Stimulated activated CD4-positive, alpha-beta T cell treated with anti-CD3 and anti-CD28 coated beads, Interleukin-1b, Interleukin-23, amount 100 ng/mL, for 48 hours (primary cell): ENCODE measurements around the gene TMED5.
"Not testable (repeated sequence)": the region's sequence is repeated elsewhere in the genome, so short reads cannot be mapped to it uniquely, and the experiment has no call there.

ENCODE experiments used
- DNase-seq: peaks from one replicate; pipeline ENCODE4 v3.0.0-alpha.2; 2020

The TMED5 gene

DNA sequence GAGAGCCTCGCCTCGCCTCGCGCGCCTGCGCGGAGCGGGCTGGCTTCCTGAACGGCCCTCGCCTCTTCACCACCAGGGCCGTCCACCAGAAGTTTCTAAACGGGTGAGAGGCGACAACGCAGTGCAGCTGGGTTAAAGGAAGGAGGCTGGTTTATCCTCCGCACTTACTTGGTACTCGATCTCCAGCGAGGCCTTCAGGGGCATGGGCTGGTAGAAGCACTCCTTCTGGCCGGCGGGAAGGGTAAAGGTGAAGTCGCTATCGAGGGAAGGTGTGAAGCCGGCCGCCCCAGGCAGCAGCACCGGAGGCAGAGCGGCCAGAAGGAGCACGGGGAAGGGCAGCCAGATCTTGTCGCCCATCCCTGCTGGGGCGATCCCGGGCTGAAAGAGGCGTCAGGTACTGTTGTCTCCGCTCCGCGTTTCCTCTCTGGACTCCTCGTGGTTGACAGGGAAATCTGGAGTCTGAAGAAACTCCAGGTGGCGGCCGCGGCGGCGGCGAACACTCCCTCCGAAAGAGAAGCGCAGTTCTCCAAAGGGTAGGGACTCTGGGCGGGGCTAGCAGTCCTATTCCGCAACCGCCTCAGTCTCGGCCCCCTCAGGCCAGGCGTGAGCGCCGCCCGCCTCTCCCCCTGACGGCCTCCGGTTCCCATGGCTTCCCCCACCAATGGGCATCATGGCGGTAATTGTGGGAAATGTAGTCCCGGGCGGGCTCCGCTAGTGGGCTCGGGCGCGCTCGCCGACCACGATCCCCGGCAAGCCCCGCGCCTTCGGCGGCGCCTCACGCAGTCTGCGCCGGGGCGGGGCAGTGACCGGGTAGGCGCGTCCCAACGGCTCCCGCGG lies at the start of gene TMED5:
TSS of gene TMED5 (minus strand) at position 528 of the 837 bp plus-strand sequence. CDS start at position 357, 171 bp downstream.
- peak; percentile 97 for DNase-seq

DNA sequence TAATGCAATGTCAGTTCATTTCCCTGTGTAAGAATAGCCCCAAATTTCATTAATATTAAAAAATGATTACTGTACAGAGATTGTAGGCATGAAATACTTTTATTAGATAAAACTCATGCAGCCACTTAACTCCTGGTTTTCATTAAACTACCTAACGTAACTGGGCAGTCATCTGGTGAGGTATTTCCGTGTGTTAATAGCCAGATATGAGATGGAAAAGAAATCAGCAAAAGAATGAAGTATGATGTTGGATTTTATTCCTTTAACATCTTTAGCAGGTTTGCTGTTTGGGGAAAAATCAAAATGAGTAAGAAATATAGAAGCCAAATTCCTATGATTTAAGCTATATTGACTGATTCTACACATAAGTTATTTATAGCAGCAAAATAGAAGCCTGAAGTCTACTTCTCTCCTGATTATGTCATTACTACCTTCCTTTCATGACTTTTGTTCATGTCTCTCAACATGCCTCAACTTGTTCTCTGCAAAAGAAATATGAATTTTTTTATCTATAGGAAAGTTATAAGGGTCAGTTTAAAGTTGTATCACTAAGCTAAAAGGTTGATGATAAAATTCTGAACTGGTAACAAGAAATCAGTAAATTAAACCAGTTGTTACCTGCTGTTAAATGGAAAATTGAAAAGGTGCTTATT lies 42.9 kb upstream of the TMED5 start:
- DNase-seq: no peak

DNA sequence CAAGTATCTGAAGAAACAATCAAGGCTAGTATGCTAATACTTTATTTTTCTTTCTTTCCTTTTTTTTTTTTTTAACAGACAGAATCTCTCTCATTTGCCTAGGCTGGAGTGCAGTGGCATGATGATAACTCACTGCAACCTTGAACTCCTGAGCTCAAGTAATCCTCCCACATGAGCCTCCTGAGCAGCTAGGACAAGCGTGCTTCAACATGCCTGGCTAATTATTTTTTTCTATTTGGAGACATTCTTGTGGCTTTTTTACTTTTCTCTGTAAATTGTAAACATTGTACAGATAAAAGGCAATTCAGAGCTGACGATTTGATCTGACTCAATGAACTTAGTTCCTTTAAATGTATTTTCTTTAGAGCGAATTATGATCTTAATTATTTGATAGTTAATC lies 41.7 kb upstream of the TMED5 start:
- no peak for DNase-seq

DNA sequence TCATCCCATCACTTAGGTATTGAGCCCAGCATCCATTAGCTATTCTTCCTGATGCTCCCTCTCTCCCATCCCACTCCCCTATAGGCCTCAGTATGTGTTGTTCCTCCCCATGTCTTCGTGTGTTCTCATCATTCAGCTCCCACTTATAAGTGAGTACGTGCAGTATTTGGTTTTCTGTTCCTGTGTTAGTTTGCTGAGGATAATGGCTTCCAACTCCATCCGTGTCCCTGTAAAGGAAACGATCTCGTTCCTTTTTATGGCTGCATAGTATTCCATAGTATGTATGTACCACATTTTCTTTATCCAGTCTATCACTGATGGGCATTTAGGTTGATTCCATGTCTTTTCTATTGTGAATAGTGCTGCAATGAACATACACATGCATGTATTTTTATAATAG lies 40.5 kb upstream of the TMED5 start:
- not testable (repeated sequence) for DNase-seq

DNA sequence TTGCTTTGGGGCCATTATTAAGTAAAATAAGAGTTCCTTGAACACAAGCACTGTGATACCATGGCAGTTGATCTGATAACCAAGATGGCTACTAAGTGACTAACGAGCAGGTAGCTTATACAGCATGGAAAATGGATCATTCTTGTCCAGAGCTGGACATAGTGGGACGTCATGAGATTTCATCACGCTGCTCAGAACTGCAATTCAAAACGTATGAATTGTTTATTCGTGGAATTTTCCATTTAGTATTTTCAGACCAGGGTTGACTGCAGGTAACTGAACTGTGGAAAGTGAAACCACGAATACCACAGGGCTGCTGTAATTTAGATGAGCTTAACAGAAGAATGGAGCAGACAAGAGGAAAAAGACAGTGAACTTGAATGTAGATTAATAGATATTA lies 39.2 kb upstream of the TMED5 start:
- DNase-seq: peak; percentile 6

DNA sequence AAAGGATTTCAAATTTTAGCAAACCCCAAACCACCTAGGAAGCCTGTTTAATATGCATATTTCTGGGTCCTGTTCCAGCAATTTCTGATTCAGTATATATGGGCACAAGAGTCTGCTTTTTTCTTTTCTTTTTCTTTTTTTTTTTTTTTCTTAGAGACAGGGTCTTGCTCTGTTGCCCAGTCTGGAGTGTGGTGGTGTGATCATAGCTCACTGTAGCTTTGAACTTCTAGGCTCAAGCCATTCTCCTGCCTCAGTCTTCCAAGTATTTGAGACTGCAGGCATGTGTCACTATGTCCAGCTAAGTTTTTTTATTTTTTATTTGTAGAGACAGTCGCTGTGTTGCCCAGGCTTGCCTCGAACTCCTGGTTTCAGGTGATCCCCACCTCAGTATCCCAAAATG lies 35.1 kb upstream of the TMED5 start:
- DNase-seq: no peak

DNA sequence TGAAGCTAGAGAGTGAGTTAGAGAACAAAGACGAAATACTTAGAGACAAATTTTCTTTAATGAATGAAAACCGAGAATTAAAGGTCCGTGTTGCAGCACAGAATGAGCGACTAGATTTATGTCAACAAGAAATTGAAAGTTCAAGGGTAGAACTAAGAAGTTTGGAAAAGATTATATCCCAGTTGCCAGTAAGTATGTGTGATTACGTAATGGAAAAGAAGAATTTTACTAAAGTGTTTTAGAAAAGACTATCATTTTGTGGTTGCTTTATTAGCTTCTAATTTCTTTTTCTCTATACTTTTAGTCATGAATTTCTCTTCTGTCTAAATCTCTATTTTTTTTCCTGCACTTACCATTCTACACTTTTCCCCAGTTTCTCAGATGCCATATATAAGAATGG lies 27.0 kb upstream of the TMED5 start:
- DNase-seq: no peak

DNA sequence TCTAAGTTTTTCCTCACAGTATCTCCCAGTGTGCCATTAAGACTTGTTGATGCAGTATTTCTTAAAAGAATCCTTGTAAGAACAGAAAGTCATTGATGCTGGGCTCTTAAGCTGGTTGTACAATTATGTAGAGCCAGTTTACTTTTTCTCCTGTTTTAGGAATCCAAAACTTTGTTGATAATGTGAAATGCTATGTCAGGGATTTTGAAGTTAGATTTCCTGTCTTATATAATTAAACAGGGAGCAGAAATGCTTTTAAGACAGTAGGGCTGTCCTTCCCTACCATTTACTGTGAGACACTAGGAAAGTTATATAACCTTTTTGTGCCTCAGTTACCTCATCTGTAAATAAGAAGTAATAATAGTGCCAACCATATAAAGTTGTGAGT lies 26.3 kb upstream of the TMED5 start:
- no peak for DNase-seq

DNA sequence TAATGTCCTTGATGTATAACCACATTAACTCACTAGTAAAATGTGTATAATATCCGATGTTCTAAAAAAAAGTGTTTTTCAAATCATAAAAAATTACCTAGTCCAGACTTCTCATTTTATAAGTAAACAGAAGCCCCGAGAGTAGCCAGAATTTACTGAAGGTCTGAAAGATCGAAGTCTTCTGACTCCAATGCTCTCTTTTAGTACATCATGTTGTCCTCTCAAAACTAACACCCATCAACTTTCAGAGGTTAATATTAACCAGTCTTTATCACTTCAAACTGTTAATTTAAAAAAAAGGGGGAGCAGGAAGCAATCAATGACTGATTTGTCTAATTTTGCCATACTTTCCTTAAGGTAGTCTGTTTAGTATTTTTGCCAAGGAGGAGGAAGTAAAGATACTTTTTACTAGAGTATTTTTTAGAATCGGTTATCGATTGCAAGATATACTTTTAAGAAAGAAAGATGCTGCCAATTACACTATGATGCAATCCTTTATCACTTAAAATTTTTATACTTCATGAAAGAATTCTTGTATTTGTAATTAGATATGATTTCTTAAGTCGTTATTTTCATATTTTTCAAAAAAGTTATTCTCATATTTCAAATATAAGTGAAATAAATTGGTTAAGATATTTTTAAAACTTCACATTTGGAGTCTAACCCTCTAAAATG lies 25.8 kb upstream of the TMED5 start:
- no peak for DNase-seq

DNA sequence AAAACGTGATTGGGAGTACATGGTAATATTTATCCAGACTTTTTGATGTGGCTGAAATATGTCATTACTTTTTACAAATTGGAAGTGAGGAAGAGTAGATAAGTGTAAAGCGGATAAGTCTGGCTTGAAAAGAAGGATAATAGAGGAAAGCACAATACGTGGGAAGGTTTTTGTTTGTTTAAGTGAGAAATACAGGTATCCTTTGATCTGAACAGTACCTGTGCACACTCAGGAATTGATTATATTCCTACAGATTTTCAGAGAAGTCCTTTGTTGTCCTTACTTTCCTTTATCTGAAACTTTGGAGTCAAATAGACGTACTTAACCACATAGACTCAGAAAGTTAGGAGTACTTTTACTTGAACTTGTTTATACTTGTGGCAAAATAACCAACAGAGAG lies 20.5 kb upstream of the TMED5 start:
- DNase-seq: no peak

DNA sequence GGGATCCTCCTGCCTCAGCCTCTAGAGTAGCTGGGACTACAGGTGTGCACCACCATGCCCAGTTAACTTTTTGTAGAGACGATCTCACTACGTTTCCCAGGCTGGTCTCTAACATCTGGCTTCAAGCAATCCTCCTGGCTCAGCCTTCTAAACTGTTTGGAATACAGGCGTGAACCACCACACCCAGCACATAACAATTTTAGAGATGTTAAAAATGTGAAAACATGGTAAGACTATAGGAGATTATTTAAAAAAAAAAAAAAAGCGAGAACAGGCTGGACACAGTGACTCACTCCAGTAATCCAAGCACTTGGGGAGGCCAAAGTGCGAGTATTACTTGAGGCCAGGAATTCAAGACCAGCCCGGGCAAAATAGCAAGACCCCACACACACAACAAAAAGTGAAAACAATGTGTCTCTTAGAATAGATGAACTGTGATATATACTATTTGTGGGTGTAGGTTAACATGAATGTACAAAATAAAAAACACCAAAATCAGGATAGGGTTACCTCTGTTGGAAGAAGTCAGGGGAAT lies 19.9 kb upstream of the TMED5 start:
- DNase-seq: no peak

DNA sequence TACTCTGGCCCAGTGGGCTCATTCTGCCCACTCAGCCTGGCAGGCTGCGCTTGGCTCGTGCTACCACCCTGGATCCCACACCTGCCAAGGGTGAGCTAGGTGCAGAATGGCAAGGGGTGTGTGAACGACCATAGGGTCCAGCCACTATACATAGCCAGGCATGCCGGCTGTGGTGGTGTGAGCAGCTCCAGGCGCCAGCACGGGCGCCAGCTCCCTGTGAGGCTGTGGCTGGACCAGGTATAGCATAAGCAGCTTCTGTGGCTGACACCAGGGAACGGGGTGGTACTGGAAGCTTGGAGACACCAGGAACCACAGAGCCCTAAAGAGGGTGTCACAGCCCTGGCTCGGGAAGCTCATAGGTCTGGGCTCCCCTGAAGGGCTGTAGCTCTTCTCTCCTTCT lies 18.9 kb upstream of the TMED5 start:
- DNase-seq: no peak

DNA sequence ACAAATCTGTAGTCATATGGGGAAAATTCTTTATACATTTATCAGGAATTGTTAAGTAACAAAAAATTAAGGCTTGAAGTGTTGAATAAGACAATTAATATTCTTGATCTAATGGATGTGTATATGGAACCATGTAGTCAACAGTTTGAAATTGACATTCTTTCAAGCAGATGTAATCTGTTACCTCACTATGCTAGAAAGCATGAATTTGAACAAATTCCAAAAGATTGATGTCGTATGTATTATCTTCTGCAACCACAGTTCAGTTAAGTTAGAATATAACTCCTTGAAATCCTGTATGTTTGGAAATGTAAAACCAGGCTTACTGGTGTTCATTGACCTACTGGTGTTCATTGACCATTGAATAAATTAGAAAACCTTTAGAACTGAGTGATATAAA lies 16.4 kb upstream of the TMED5 start:
- DNase-seq: no peak

DNA sequence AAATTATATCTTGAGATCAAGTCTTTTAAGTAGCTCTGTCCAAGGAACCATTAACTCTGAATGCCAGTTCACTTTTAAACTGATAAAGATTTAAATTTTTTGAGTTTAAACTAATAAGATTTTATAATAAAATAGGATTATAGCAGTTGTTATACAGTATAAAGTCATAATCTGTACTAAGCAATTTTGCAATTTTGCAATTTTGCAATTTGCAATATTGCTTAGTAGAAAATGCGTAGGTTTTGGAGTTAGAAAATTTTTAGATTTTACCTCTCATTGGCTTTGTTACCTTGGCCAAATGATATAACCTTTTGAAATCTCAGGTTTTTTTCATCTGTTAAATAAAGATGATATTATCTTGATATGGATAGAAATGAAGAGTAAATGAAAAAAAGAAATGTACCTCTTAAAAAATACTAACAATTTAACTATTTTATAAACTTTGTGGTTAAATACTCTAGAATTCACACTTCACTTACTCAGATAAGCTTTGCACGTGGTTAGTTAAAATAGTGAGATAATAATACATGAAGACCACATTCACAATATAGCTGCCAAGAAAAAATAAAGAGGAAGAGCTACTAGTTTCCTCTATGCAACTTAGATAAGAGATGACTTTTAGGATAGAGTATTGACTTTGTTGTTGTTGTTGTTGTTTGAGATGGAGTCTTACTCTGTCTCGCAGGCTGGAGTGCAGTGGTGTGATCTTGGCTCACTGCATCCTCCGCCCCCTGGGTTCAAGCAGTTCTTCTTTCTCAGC lies 14.2 kb upstream of the TMED5 start:
- DNase-seq: no peak

DNA sequence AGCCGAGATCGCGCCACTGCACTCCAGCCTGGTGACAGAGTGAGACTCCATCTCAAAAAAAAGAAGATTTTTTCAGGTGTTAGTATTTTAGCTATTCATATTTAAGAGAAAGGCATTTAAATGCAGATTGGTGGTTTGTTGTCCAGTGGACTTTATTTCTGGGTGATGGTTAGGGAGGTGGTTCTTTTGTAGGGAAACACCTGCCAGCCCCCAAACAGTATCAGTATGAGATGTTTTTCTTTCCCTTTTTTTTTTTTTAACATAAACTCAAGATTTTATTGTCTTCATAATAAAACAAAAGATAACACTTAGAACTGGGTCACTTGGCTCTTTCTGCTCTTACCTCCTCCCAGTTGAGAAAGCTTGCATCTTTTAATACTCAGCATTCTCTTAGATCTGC lies 10.2 kb upstream of the TMED5 start:
- DNase-seq: no peak

DNA sequence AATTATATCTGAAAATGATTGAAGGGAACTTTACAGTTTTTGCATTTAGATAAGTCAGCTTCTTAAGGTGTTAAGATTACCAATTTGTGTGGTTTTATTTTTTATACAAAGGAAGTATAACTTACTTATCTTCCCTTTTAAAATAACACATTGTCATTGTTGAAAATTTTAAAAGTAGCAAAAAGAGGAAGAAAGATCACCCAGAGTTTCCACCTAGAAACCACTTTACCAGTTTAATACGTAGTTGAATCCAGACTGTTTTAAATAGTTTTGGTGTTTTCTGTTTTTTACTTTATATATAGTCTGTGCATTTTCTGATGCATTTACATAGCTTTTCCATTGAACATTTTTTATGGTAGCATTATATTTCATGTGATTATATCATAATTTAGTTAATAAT lies 6.5 kb upstream of the TMED5 start:
- no peak for DNase-seq

DNA sequence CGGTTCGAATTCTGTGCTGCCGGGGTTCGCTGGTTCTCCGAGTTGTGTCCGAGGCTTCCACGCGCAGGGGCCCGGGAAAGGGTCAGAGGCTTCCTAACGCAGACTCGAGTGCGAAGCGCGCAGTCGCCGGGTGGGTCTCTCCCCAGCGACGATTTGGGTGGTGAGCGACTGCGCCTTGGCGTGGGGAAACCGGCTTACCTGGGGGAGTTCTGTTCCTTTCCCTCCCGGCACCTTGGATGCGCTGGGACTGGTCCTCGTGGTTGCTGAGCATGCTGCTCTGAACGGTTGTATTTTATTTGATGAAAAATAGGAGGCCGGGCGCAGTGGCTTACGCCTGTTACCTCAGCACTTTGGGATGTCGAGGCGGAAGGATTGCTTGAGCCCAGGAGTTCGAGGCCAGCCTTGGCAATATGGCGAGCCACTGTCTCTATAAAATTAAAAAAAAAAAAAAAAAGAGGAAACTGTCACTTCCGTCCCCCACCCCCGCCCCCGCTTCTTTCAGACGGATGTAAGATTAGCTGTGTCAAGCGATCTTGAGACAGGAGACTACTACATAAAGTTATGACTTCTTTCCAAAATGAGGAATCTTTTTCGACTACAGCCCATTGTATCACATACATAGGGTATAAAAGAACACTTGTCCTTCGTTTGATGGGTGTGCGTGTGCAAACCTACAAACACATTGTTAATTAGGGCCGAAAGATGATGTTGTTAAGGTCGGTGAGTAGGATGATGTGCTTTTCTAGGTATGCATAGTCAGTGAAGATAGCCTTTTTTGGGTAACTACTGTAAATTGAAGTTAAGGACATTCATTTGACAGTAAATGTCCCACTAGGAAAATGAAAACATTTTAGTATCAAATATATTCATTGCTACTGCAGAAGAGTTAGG lies 755 bp upstream of the TMED5 start, which contains the start of gene CCDC18:
TSS of gene CCDC18 (plus strand) at position 2 of the 891 bp plus-strand sequence. CDS start 2,638 bp downstream, outside the sequence.
- DNase-seq: peak; percentile 63

DNA sequence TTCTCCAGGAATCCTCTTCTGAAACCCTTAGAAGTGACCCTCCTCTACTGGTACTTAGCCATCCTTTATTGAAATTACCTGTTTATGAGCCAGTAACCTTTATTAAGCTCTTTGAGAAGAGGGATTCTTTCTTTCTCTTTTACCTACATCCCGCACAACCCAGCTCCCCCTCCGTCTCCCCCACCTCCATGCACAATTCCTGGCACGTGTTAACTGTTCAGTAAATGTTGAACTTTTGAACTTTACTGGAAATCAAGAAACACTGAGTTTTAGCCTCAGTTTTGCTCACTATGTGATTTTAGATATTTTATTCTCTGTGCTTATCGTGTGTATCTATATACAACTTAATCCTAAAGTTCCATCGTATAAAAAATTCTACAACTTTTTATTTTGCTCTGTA lies 1.8 kb downstream of the TMED5 start:
- no peak for DNase-seq

DNA sequence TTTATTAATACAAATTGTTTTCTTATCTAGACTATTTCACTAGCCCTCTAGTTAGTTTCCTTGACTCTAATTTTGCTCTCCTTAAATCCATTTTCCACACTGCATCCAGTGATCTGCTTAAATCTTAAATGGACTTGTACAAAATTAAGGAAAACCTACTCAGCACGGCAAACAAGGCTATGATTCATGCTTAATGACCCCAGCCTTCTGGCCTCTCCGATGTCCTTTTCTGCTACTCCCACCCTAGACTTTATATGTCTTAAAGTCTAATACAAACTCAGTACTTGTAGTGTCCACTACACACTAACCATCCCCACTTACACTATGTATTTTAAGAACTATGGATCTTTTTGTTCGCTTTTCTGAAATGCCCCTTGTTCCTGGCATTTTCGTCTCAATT lies 2.2 kb downstream of the TMED5 start:
- no peak for DNase-seq

DNA sequence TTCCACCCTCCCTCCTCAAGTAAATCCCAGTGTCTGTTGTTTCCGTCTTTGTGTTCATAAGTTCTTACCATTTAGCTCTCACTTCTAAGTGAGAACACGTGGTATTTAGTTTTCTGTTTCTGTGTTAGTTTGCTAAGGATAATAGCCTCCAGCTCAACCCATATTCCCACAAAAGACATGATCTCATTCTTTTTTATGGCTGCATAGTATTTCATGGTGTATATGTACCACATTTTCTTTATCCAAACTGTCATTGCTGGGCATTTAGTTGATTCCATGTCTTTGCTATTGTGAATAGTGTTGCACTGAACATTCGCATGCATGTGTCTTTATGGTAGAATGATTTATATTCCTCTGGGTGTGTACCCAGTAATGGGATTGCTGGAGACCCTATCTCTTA lies 5.6 kb downstream of the TMED5 start:
- not testable (repeated sequence) for DNase-seq

DNA sequence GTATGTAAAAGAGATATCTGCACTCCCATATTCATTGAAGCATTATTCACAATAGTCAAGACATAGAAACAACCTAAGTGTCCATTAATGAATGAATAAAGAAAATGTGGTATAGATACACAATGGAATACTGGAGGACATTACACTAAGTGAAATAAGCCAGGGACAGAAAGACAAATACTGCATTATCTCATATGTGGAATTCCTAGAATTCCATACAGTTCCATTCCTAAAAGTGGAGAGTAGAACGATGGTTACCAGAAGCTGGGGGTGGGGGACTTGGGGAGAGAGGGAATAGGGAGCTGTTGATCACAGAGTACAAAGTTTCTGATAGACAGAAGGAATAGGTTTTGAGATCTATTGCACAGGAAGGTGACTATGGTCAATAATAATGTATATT lies 7.4 kb downstream of the TMED5 start:
- DNase-seq: no peak

DNA sequence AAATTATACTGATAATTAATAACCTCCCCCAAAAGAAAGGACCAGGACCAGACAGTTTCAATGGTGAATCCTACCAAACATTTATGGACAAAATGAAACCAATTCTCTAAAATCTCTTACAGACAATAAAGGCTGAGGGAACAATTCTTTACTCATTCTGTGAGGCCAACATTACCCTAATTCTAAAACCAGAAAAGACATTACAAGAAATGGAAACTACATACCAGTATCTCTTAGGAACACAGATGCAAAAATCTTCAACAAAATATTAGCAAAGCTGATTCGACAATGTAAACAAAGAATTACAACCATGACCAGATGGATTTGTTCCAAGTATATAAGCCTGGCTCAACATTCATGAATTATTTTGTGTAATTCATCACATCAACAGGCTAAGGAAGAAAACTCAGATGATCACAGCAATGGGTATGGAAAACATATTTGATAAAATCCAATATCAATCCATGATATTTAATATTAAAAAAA lies 8.6 kb downstream of the TMED5 start:
- DNase-seq: no peak
